Tibial nerve (tissue), 4 donors: Measurements from ENCODE around the gene TSSK3.

Experiments
- EP300 ChIP-seq, 2 donors: sonication (generic); formaldehyde crosslinking; IDR thresholded peaks; one replicate each; pipeline ENCODE4 v1.6.1; 2017; ENCODE audit warnings: antibody characterized with exemption in 2 of 2, mild to moderate bottlenecking in 1 of 2
- POLR2A ChIP-seq, 2 donors: fragments of 450-650 bp; IDR thresholded peaks; one replicate each; pipeline ENCODE4 v1.6.1; 2017; ENCODE audit warnings: antibody characterized with exemption in 2 of 2, mild to moderate bottlenecking in 2 of 2, moderate library complexity in 2 of 2
- TF ChIP-seq, protein P1 (sequence below), 5 experiments: fragments of 200-600 bp in 3 of 5; fragments of 450-650 bp in 2 of 5; sonication (generic) in 3 of 5; IDR thresholded peaks; one replicate each; pipeline ENCODE4 v1.5.1; 2016 to 2019; ENCODE audit warnings: antibody characterized with exemption in 5 of 5, mild to moderate bottlenecking in 3 of 5, moderate library complexity in 2 of 5

DNA sequence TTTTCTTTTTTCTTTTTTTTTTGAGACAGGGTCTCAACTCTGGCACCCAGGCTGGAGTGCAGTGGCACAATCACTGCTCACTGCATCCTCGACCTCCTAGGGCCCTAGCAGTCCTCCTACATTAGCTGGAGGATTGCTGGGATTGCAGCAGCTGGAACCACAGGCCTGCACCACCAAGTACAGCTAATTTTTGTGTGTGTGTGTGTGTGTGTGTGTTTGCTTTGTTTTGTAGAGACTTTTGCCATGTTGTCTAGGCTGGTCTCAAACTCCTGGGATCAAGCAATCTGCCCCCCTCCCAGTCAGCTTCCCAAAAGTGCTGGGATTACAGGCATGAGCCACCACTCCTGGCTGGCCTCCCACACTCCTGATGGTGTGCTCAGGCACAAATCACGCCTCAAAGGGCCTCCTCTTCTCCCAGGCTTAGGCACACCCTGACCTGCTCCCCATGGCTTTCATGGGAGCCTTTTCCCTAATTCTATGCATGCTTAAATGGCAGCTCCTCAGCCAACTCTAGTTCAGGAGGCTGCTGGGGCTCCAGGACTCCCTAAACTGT lies 9.4 kb upstream of the TSSK3 start:
- TF ChIP-seq, protein P1, sequence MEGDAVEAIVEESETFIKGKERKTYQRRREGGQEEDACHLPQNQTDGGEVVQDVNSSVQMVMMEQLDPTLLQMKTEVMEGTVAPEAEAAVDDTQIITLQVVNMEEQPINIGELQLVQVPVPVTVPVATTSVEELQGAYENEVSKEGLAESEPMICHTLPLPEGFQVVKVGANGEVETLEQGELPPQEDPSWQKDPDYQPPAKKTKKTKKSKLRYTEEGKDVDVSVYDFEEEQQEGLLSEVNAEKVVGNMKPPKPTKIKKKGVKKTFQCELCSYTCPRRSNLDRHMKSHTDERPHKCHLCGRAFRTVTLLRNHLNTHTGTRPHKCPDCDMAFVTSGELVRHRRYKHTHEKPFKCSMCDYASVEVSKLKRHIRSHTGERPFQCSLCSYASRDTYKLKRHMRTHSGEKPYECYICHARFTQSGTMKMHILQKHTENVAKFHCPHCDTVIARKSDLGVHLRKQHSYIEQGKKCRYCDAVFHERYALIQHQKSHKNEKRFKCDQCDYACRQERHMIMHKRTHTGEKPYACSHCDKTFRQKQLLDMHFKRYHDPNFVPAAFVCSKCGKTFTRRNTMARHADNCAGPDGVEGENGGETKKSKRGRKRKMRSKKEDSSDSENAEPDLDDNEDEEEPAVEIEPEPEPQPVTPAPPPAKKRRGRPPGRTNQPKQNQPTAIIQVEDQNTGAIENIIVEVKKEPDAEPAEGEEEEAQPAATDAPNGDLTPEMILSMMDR (IDR thresholded peaks at IDR 0.05), result no peak
- no peak for TF ChIP-seq EP300 (IDR thresholded peaks at IDR 0.05)
- no peak for TF ChIP-seq POLR2A (IDR thresholded peaks at IDR 0.05)
